ENCODE results near the gene LOXL4. TPM values are rescaled to one million over a fixed set of nuclear protein-coding genes. Genes with fewer than 3 reads are reported as not detected.

Gene LOXL4
- polyA plus RNA-seq, 1 donor from 2014 or later, result 0.08 TPM

DNA sequence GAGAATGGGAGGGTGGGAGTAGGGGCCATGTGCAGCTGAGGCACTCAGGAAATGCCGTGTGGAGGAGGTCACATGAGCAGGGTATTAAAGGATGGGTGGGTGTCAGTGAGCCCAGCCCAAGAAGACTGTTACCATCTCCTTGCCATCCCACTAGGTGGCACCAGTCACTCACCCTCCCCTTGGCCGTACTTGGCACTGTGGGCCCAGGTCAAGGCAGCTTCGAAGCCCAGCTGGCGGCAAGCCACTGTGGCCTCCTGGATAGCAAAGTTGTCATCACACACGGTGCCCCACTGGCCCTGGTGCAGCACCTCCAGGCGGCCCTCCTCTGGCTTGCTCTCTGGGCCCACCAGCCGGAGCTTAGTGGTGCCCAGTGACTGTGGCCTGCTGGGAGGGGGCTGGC, 5.4 kb downstream of the LOXL4 start:
- no peak overlapping the region for H3K4me3 Mint-ChIP-seq
- H3K4me1 Mint-ChIP-seq, result peaks cover 0 to 3% (median 0%) of the 10 kb centered on the region in 3 donors
- H3K9me3 Mint-ChIP-seq, result no peaks in the 10 kb centered on the region
- H3K36me3 Mint-ChIP-seq, result no peaks in the 10 kb centered on the region
- H3K27ac Mint-ChIP-seq, result peak overlapping the region in 1 of 3 donors; percentile 13
- H3K27me3 Mint-ChIP-seq, result peaks cover 17% of the 10 kb centered on the region

DNA sequence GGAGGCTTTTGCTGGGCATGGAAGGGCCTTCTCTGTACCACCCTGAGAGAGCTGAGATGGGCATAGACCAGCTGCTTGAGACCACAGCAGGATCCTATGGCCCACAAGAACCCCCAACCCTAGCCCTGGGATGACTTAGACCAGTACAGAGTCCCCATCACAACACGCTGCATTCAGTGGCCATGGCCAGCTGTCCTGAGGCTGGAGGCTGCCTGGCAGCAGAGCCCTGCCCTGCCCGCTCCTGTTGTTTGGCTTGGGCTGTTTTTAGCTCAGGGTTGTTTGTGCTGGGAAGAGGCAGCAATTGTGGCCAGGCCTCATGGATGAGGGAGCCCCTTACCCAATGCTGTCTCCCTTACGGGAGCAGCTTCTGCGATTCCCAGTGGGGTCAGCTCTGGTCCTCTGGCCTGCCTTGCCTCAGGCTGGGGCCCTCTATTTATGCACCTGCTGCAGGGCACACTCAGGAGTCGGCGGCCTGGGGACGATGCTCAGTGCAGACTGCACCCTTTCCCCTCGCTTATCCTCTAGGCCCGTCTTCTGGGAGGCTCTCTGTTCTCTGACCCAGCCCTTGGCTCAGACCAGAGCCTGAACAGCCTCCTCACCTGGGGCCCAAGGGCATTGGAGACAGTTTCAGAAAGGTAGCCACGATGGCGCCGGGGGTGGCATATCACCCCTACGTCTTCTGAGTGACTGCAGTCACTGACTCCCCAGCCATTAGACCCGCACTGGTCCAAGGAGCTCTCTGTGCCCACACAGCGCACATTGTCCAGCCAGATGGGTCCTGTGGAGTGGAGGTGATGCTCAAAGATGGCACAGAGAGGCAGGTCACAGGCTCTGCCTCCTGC, 6.3 kb downstream of the LOXL4 start:
- Mint-ChIP-seq H3K27me3 (peaks cover 8% of the 10 kb centered on the region), H3K27ac (peak overlapping the region in 1 of 3 donors; percentile 13), H3K36me3 (no peaks in the 10 kb centered on the region), H3K9me3 (no peaks in the 10 kb centered on the region), H3K4me3 (no peak overlapping the region), H3K4me1 (peaks cover 0 to 3% (median 0%) of the 10 kb centered on the region in 3 donors)

DNA sequence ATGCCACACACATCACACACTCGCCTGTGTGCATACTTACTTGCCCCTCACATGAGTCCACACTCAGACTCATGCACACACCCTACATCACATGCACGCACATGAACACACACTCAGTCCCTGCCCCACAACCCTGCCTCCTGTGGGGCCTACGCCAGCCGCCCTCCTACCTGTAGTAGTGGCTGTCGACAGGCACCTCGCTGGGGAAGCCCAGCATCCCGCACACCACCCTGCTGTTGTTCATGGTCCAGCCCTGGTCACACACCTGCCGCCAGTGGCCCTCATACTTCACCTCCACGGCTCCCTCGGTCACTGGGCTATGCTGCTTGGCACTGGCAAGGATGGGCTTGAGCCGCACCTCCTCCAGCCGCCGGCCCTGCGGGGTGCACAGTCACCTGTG, 7.2 kb downstream of the LOXL4 start:
- no peak overlapping the region for H3K4me3 Mint-ChIP-seq
- H3K27me3 Mint-ChIP-seq, result peaks cover 2% of the 10 kb centered on the region
- H3K9me3 Mint-ChIP-seq, result peaks cover 0 to 2% (median 0%) of the 10 kb centered on the region in 3 donors
- no peaks in the 10 kb centered on the region for H3K36me3 Mint-ChIP-seq
- H3K4me1 Mint-ChIP-seq, result peaks cover 0 to 1% (median 0%) of the 10 kb centered on the region in 3 donors
- peak overlapping the region in 1 of 3 donors; percentile 7 for H3K27ac Mint-ChIP-seq

DNA sequence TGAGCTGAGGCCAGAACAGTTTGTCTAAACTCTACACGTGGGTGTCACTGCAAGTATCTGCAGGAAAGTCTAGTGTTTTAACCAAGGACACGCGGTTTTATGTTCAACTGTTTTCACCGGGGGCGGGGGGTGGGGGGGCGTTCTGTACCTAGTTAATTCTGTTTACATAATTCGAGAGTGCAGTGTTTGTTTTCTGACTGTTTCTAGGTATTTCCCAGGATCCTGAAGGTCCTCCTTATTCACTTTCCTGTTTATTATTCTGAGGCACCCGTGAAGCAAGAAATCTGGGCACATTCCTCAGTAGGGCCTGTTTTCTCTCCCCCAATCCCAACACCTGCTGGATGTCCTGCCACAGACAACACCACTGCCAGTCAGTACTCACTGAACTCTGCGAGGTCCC, 7.6 kb downstream of the LOXL4 start:
- peak overlapping the region in 1 of 3 donors; percentile 7 for H3K27ac Mint-ChIP-seq
- peaks cover 0 to 1% (median 0%) of the 10 kb centered on the region in 3 donors for H3K4me1 Mint-ChIP-seq
- H3K4me3 Mint-ChIP-seq, result no peak overlapping the region

DNA sequence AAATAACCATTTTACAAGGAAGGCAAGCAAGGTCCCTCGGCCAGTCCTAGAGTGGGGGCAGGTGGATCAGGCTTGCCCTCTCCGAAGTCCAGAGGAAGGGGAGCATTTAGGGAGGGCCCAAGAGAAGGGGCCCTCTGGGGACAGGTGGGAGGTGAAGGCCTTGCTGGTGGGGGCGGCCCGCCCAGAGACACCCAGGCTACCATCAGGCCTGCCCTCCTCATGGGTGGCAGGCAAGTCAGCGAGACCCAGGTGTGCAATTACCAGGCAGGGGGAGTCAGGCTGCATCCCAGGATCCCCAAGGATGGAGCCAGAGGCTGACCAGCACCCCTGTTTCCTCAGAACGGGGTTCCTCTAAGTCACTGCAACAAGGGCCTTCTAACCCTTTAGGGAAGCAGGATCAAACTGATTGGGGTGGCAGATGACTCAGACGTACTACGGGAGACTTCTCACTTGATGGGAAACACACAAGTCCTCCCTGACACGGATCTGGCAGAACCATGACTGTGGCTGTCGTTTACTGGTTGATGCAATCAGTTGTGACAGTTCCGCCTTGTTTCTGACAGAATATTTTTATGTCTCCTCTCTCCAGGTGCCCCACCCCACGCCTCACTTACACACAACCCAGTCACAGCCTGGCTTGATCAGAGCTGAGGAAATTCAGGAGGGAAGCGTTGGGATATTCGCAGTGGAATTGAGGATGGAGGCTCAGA, 8.2 kb downstream of the LOXL4 start:
- Mint-ChIP-seq H3K27ac (no peak overlapping the region), H3K4me1 (peaks cover 0 to 1% (median 0%) of the 10 kb centered on the region in 3 donors), H3K36me3 (no peaks in the 10 kb centered on the region)

More for the DNA sequence above, 7.6 kb downstream of the LOXL4 start:
- H3K9me3 Mint-ChIP-seq, result peaks cover 0 to 2% (median 0%) of the 10 kb centered on the region in 3 donors
- H3K36me3 Mint-ChIP-seq, result no peaks in the 10 kb centered on the region
- H3K27me3 Mint-ChIP-seq, result peaks cover 2% of the 10 kb centered on the region

DNA sequence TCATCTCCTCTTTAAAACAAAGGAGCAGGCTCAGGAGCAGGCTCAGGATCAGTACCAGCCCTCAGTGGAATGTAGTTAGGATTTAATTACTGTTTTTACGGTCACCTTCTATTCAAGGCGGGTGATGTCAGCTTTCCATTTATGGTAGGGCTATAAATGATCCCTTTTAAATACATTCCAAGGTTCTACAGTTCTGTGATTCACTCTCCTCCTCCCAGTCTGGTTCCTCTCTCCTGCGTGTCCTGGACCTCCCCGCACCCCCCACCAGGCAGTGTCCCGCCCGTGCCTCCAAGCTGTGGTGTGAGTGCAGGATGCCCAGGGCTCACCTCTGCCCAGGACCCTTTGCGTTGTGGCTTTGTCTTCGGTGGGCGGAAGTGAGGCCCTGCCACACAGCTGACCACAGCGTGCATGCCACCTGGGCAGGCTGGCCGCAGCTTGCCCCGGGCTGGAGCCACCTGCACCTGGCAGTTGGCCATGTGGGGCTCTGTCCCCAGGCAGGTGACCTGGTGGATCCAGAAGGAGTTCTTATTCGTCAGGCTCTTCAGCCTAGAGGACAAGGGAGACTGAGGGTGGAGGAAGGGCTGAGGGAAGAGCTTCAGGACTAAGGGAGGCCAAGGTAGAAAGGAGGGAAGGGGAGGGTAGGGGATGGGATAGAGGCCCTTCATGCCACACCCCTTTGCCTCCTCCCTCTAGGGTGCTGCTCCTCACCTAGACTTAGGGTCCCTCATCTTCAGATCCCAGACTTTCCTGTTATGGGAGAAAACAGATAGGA, 9.1 kb downstream of the LOXL4 start:
- Mint-ChIP-seq H3K9me3 (peaks cover 0 to 2% (median 0%) of the 10 kb centered on the region in 3 donors), H3K4me3 (no peak overlapping the region), H3K4me1 (peaks cover 0 to 1% (median 0%) of the 10 kb centered on the region in 3 donors), H3K27ac (no peak overlapping the region), H3K36me3 (no peaks in the 10 kb centered on the region), H3K27me3 (no peaks in the 10 kb centered on the region)

More for the DNA sequence above, 8.2 kb downstream of the LOXL4 start:
- Mint-ChIP-seq H3K9me3 (peaks cover 0 to 2% (median 0%) of the 10 kb centered on the region in 3 donors), H3K27me3 (no peaks in the 10 kb centered on the region), H3K4me3 (no peak overlapping the region)

DNA sequence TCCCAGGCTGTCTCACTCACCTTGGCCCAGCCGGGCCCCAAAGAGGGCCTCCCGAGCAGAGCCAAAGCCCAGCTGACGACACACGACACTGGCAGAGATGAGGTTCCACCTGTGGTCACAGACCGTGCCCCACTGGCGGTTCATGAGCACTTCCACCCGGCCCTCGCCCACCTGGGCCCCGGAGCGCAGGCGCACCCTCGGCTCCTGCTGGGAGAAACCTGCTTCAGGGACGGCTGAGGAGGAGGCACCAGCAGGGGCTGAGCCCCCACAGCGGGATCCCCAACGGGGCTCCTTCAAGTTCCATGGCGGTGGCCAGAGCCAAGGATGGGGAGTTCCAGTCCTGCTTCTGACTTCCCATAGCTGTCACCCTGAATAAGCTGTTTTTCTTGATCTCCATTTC, 10.0 kb downstream of the LOXL4 start:
- H3K4me3 Mint-ChIP-seq, result no peak overlapping the region
- H3K9me3 Mint-ChIP-seq, result peaks cover 0 to 2% (median 0%) of the 10 kb centered on the region in 3 donors
- H3K4me1 Mint-ChIP-seq, result peaks cover 0 to 1% (median 0%) of the 10 kb centered on the region in 3 donors
- H3K36me3 Mint-ChIP-seq, result no peaks in the 10 kb centered on the region
- no peak overlapping the region for H3K27ac Mint-ChIP-seq
- no peaks in the 10 kb centered on the region for H3K27me3 Mint-ChIP-seq

DNA sequence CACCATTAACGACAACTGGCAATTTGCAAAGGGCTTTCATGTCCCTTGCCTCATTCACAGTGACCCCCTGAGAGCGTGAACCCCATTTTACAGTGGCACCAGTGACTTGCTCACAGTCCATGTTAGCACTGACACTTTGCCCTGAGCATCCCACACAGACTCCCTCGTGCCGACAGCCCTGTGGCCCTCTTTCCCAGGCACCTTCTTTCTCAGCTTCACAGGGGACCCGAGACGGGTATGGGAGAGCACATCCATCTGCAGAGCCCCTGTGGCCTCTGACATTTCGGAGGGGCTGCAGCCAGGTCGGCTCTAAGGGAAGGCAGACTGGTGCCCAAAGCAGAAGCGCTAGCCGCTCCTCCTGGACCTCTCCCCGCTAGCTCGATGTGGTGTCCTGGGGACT, 10.8 kb downstream of the LOXL4 start:
- H3K27me3 Mint-ChIP-seq, result no peaks in the 10 kb centered on the region
- peak overlapping the region in 1 of 3 donors; percentile 96 for H3K27ac Mint-ChIP-seq
- peak overlapping the region in 1 of 4 donors; percentile 47 for H3K4me3 Mint-ChIP-seq
- H3K9me3 Mint-ChIP-seq, result peaks cover 0 to 2% (median 0%) of the 10 kb centered on the region in 3 donors
- H3K4me1 Mint-ChIP-seq, result peaks cover 0 to 1% (median 0%) of the 10 kb centered on the region in 3 donors
- no peaks in the 10 kb centered on the region for H3K36me3 Mint-ChIP-seq

DNA sequence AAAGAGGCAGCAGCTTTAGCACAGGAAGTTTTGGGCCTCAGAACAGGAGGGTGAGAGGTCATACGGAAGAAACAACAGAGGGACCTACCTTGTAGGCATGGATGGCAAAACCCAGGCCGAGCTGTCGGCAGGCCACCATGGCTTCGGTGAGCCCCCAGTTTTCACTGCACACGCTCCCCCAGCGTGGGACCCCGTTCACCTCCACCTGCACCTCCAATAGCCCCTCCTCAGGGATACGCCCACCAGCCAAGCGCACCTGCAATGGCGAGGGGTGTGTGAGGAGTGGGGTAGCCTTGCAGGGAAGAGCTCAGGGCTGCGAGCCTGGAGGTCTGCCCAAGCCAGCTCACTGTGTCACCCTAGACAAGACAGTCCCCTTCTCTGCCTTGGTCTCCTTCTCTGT, 11.3 kb downstream of the LOXL4 start:
- Mint-ChIP-seq H3K4me1 (peaks cover 0 to 1% (median 0%) of the 10 kb centered on the region in 3 donors), H3K9me3 (peaks cover 0 to 2% (median 0%) of the 10 kb centered on the region in 3 donors), H3K27ac (peak overlapping the region in 2 of 3 donors; percentile 49 to 96)

DNA sequence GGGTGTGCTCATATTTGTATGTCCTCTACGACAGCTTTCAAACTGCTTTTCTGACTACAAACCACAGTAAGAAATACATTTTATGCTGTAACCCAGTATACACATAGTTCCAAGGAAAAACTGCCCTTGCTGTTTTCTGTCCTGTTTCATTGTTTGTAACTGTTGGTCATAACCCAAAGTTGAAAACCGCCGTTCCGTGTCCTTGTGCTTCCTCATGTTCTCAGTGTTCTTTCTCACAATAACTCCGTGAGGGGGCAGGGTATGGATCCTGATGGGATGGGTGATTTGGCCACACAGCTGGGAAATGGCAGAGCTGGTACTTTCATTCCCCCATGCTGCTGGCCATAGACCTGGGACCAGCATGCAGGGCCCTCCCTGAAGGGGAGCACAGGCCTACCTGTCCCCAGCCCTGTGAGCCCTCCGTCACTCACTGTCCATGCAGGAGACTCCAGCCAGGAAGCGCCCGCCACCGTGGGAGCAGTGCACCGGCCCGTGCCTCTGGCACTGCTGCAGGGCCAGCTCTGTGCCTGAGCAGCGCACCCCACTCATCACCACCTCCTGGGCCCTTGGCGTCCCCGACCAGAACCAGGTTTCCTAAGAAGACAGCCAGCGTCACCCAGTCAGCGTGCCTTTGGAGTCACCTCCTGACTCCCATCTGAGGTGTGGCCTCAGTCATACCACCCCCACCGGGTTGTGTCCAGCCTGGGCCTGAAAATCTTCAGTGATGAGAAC, 12.7 kb downstream of the LOXL4 start:
- Mint-ChIP-seq H3K27ac (peak overlapping the region in 1 of 3 donors; percentile 59), H3K36me3 (peaks cover 2% of the 10 kb centered on the region), H3K9me3 (peaks cover 0 to 2% (median 0%) of the 10 kb centered on the region in 3 donors), H3K27me3 (no peaks in the 10 kb centered on the region), H3K4me1 (peaks cover 0 to 1% (median 0%) of the 10 kb centered on the region in 3 donors), H3K4me3 (no peak overlapping the region)

More for the DNA sequence above, 11.3 kb downstream of the LOXL4 start:
- Mint-ChIP-seq H3K36me3 (peaks cover 2% of the 10 kb centered on the region), H3K4me3 (no peak overlapping the region), H3K27me3 (no peaks in the 10 kb centered on the region)

DNA sequence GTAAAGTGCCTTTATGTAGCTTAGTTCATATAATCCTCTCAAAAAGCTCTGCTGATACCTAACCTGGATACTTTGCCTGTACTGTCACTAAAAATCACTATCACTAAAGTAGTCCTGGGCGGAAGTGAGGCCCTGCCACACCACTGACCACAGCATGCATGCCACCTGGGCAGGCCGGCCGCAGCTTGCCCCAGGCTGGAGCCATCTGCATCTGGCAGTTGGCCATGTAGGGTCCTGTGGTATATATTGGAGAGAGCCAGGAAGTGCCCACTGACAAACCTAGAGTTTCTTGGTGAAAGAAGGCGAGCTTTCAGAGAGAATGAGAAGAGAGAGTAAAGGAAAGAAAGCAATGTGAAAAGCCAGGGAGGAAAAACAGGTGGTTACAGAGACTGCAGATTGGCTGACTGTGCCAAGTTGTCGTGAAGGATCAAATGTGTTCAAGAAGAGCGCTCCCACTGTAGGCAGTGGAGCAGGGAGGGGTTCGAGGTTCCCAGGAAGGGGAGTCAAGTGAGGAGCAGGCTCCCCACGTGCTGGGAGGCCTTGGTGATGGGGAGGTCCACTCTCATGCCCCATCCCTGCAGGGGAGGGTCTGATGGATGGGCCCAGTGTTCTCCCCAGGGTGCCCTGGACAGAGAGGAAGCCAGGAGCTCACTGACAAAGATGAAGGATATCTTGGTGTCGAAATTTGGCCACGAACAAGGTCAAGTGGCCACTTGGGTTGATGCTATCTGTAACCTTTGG, 13.6 kb downstream of the LOXL4 start:
- H3K27me3 Mint-ChIP-seq, result no peaks in the 10 kb centered on the region
- peaks cover 0 to 1% (median 0%) of the 10 kb centered on the region in 3 donors for H3K4me1 Mint-ChIP-seq
- peak overlapping the region in 1 of 3 donors; percentile 30 for H3K27ac Mint-ChIP-seq
- H3K36me3 Mint-ChIP-seq, result peaks cover 5% of the 10 kb centered on the region
- H3K9me3 Mint-ChIP-seq, result peaks cover 0 to 2% (median 0%) of the 10 kb centered on the region in 3 donors
- no peak overlapping the region for H3K4me3 Mint-ChIP-seq

DNA sequence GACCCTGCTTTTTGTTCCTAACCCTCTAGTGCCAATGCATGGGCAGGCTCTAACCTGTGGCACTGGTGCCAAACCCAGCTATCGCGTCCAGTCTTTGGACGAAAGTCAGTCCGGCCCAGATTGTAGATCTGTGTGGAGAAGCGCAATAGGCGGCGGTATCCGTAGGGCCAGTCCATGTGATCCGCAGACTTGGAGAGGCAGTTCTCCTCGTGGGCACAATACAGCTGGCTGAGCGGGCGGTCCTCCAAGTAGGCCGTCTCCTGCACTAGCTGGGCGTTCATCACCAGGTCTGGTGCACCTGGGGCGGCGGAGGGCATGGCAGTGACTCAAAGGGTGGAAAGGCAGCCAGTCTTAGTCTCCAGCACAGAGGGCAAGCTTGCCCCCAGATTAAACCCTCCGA, 14.5 kb downstream of the LOXL4 start:
- Mint-ChIP-seq H3K36me3 (peaks cover 5% of the 10 kb centered on the region), H3K4me3 (no peak overlapping the region)

DNA sequence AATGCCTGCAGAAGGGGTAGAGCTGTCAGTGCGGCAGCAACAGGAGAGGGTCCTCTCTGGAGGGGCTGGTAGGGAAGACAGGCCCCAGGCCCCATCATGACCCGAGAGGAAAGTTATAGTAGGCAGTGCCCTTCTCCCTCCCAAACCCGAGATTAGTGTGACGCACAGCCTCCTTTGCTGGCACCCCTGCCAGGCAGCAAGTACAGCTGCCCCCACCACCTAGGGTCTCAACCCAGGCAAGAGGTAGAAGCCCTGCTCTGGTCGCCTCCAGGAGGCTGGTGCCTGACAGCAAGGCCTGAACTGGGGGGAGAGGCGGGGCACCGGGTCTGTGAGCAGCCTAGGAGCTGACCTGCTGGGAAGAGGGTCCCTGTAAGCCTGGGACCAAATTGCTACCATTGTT, 15.5 kb downstream of the LOXL4 start:
- H3K9me3 Mint-ChIP-seq, result peaks cover 0 to 2% (median 0%) of the 10 kb centered on the region in 3 donors
- peak overlapping the region in 1 of 3 donors; percentile 39 for H3K27ac Mint-ChIP-seq
- no peaks in the 10 kb centered on the region for H3K27me3 Mint-ChIP-seq
- H3K4me3 Mint-ChIP-seq, result peak overlapping the region in 1 of 4 donors; percentile 36
- no peaks in the 10 kb centered on the region for H3K4me1 Mint-ChIP-seq
- peaks cover 9% of the 10 kb centered on the region for H3K36me3 Mint-ChIP-seq

More for the DNA sequence above, 14.5 kb downstream of the LOXL4 start:
- no peaks in the 10 kb centered on the region for H3K27me3 Mint-ChIP-seq
- peaks cover 0 to 2% (median 0%) of the 10 kb centered on the region in 3 donors for H3K9me3 Mint-ChIP-seq
- no peak overlapping the region for H3K27ac Mint-ChIP-seq
- no peaks in the 10 kb centered on the region for H3K4me1 Mint-ChIP-seq

Measured in IgD-negative memory B cell (primary cell).